Effector CD4-positive, alpha-beta T cell (primary cell): ENCODE measurements around the gene FBXO22.
"Not testable (repeated sequence)": the region's sequence is repeated elsewhere in the genome, so short reads cannot be mapped to it uniquely, and the experiment has no call there.

Experiments
- DNase-seq: peaks from one replicate; pipeline ENCODE4 v3.0.0-alpha.2; 2020

Gene FBXO22

GRCh38 chr15:75921732-75922703, 18.3 kb downstream of the FBXO22 start:
- DNase-seq: no peak

GRCh38 chr15:75923756-75924155, 20.1 kb downstream of the FBXO22 start:
- DNase-seq: no peak

- DNase-seq: no peak
Observed at GRCh38 chr15:75924576-75924975, 20.9 kb downstream of the FBXO22 start.

GRCh38 chr15:75925440-75925839, 21.8 kb downstream of the FBXO22 start:
- DNase-seq: no peak

- DNase-seq: no peak
Observed at GRCh38 chr15:75926931-75927330, 23.3 kb downstream of the FBXO22 start.

GRCh38 chr15:75927601-75928000, 23.9 kb downstream of the FBXO22 start:
- no peak for DNase-seq

- DNase-seq: no peak
Observed at GRCh38 chr15:75928680-75929608, 25.3 kb downstream of the FBXO22 start.

GRCh38 chr15:75929799-75930565, 26.3 kb downstream of the FBXO22 start:
- no peak for DNase-seq

- no peak for DNase-seq
Observed at GRCh38 chr15:75930866-75931265, 27.2 kb downstream of the FBXO22 start.

GRCh38 chr15:75942464-75942863, 38.8 kb downstream of the FBXO22 start:
- no peak for DNase-seq

- no peak for DNase-seq
Observed at GRCh38 chr15:75943246-75943645, 39.6 kb downstream of the FBXO22 start.

GRCh38 chr15:75943713-75944215, 40.1 kb downstream of the FBXO22 start:
- DNase-seq: no peak

- DNase-seq: no peak
Observed at GRCh38 chr15:75945953-75946352, 42.3 kb downstream of the FBXO22 start.

- no peak for DNase-seq
Observed at GRCh38 chr15:75947092-75947491, 43.4 kb downstream of the FBXO22 start.

GRCh38 chr15:75948761-75949296, 45.2 kb downstream of the FBXO22 start:
- DNase-seq: no peak

- DNase-seq: no peak
Observed at GRCh38 chr15:75952525-75952924, 48.8 kb downstream of the FBXO22 start.

- DNase-seq: no peak
Observed at GRCh38 chr15:75955720-75956119, 52.0 kb downstream of the FBXO22 start.

- no peak for DNase-seq
Observed at GRCh38 chr15:75961331-75961730, 57.7 kb downstream of the FBXO22 start.

GRCh38 chr15:75966073-75966472, 62.4 kb downstream of the FBXO22 start:
- DNase-seq: no peak

GRCh38 chr15:75976766-75977165, 73.1 kb downstream of the FBXO22 start:
- not testable (repeated sequence) for DNase-seq

- DNase-seq: no peak
Observed at GRCh38 chr15:75981149-75981815, 77.6 kb downstream of the FBXO22 start.

GRCh38 chr15:75982468-75982867, 78.8 kb downstream of the FBXO22 start:
- DNase-seq: no peak
